Epithelial cell of esophagus (primary cell): ENCODE data around the gene BRAT1.

Experiments
- DNase-seq: peaks from one replicate; pipeline ENCODE4 v3.0.0; 2010; ENCODE audit warnings: low read depth
- H3K4me3 ChIP-seq: 2 replicates; pipeline ENCODE4 v1.5.1; 2011; ENCODE audit warnings: mild to moderate bottlenecking, low read length, control low read depth
- TF ChIP-seq, protein P1 (sequence below): IDR thresholded peaks from 2 replicates; pipeline ENCODE4 v1.5.1; 2011; ENCODE audit warnings: low read depth, mild to moderate bottlenecking, low read length, control low read depth, inconsistent platforms; ENCODE audit not compliant: insufficient read depth; ENCODE audit errors: missing control alignments

Gene BRAT1

DNA sequence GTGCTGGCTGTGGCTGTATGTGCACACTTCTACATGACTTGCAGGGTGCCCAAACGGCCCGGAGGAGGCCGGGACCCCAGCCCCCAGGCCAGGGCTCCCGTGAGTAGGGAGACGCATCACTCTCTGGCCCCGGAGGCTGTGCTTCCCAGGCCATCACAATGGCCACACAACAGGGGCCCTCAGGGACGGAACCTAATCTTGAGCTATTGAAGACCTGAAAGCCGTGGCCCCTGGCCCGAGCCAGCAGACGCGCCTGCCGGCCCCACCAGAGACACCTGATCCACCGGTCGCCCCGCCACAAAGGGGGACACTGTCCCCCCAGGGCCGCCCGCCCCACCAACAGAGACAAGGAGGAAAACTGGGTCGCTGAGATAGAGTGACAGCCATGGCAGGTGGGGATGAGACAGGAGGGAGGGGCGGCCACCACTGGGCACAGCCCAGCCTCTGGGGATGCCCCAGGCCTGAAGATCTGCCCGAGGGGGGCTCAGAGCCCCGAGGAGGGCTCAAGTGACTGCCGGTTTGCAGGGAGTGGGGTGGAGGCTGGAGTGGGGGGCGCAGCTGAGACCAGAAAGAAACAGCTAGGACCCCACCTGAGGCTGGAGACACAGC lies 45.9 kb downstream of the BRAT1 start:
- DNase-seq: no peak
- no peak overlapping the region for H3K4me3 ChIP-seq
- TF ChIP-seq, protein P1, sequence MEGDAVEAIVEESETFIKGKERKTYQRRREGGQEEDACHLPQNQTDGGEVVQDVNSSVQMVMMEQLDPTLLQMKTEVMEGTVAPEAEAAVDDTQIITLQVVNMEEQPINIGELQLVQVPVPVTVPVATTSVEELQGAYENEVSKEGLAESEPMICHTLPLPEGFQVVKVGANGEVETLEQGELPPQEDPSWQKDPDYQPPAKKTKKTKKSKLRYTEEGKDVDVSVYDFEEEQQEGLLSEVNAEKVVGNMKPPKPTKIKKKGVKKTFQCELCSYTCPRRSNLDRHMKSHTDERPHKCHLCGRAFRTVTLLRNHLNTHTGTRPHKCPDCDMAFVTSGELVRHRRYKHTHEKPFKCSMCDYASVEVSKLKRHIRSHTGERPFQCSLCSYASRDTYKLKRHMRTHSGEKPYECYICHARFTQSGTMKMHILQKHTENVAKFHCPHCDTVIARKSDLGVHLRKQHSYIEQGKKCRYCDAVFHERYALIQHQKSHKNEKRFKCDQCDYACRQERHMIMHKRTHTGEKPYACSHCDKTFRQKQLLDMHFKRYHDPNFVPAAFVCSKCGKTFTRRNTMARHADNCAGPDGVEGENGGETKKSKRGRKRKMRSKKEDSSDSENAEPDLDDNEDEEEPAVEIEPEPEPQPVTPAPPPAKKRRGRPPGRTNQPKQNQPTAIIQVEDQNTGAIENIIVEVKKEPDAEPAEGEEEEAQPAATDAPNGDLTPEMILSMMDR: no peak

DNA sequence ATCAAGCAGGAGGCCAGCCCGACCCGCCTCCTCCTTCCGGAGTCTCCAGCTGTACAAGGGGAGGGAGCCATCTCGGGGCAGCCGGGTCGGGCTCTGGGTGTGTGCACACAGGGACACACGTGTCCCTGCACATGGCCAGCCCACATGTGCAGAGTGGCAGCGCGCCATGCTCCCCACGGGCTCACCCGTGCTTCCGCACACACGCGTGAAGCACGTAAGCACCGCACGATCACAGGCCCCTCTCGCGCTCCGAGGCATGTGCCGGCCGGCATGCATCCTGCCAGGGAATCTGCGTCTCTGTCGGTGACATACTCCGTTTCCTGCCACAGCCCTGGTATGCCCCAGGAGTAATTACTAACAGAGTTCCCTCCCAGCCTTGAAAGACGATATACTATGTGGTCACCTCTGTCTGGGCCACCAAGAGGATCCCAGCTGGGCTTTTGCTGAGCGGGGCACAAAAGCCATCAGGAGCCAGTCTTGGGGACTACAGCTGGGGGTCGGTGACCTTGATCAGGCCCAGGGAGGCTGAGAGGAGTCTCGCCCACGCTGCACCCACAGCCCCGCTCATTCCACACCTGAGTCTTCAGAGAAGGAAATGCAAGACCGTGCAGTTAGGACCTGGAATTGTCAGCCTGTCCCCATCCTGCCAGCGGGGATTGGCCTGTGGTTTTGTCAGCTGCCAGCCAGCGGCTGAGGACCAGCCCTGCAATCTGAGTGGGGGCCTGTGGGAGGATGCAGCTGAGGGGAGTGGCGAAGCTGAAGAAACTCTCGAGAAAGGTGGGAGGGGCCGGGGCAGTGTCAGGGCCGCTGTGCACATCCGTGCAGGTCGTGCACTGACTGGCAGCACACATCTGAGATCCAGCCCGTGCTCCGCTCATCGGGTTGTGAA lies 46.8 kb downstream of the BRAT1 start:
- DNase-seq: peak; percentile 64
- no peak overlapping the region for H3K4me3 ChIP-seq
- TF ChIP-seq, protein P1: no peak

DNA sequence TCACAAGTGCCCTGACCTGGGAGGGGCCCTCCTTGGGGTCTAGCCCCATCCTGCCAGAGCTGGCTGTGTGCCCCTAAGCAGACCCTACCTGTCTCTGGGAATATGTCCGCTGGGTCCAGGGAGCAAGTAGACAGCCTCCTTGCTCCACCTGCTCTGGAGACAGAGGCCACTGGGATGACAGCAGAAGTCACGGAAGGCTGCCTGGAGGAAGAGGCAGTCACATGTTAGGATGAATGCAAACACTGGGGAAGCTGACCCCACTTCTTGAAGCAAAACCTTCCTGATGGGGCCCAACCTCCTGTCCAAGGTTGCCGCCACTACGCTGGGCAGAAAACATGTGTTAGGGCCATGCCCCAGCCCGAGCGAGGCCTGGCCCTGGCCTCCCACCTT lies 47.4 kb downstream of the BRAT1 start:
- TF ChIP-seq, protein P1: no peak
- DNase-seq: no peak
- no peak overlapping the region for H3K4me3 ChIP-seq

DNA sequence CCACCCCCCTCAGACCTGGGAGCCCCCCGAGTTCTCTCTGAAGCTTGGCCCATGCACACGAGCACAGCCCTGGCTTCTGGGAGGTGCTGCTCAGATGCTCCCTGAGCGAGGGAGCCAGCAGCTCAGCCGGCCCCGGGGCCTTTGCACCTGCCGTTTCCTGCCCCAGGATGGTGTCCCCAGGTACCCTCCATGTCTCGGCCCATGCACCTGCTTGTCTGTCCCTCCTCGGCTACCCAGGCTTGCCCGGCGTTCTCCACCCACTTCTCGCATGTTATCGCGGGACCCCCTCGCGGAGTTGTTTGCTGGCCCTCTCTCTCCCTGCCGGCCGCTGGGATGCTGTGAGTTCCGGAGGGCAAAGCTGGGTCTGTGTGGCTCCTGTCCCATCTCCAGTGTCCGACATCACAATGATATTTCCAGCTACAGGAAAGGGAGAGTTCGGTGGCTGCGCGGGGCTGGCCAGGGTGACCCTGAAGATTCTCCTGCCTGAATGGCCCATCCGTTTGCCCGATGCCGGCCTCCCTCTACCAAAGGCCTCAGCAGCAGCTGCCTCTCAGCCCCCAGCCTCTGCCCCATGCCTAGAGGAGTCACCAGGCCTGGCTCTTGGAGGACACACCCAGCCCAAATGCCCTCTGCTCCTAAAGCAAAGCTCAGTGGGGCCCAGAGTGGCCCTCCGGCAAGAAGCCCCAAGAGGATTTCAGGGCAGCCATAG lies 48.0 kb downstream of the BRAT1 start:
- TF ChIP-seq, protein P1: no peak
- no peak for DNase-seq
- no peak overlapping the region for H3K4me3 ChIP-seq

DNA sequence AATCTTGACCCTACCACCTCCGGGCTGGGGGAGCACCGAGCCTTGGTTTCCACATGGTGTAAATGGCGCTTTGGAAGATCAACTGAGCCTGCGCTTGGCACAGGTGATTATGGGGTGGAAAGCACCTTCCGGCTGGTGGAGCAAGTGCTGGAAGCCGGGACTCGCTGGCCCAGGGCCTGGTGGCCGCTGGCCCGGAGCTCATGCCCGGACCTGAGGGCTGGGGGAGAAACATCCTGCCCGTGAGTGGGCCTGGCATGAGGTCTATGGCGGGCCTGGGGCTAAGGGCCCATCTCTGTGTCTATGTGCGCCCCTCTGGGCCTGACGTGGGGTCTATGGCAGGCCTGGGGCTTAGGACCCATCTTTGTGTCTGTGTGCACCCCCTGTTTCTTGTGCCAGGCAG lies 49.9 kb downstream of the BRAT1 start:
- H3K4me3 ChIP-seq: no peak overlapping the region
- DNase-seq: no peak
- TF ChIP-seq, protein P1: no peak

DNA sequence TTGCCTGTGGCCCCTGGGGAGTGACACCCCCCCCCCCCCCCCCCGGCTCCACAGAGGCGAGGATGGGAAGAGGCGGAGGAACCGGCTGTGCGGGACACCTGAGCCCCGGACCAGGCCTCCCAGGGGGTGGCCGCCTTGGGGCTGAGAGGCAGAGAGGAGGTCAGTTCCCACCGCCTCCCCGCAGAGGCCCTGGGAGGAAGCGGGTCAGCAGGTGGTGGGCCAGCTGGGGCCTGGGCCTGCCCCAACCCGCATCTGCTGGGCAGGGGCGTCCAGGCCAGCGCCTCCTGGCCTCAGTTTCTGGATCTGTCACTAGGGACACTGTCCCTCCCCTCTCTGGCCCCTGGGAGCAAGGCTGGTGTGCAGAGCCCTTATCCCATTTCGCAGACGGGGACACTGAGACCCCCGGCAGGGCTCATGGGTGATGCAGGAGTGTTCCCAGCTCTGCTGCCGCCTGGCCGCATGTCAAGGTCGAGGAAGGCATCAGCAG lies 50.4 kb downstream of the BRAT1 start:
- DNase-seq: no peak
- H3K4me3 ChIP-seq: no peak overlapping the region
- TF ChIP-seq, protein P1: no peak
